ENCODE data around the gene AJM1.

Gene AJM1

GRCh38 chr9:136845465-136846260 lies 3.4 kb downstream of the AJM1 start:
- DNase-seq, result no peak

- no peak for DNase-seq
These were observed 4.3 kb downstream of the AJM1 start for GRCh38 chr9:136846376-136847087.

- no peak for DNase-seq
These were observed 5.0 kb downstream of the AJM1 start for GRCh38 chr9:136847088-136847825.

GRCh38 chr9:136847826-136848392 lies 5.6 kb downstream of the AJM1 start:
- peak; percentile 17 for DNase-seq

- no peak for DNase-seq
These were observed 6.2 kb downstream of the AJM1 start for GRCh38 chr9:136848393-136849037.

GRCh38 chr9:136849038-136849959 lies 7.0 kb downstream of the AJM1 start, which contains the start of gene PHPT1:
Gene PHPT1, plus strand, starts transcription at chr9:136849409. Its CDS starts 22 bp downstream, at chr9:136849431.
- DNase-seq, result peak; percentile 98

GRCh38 chr9:136849960-136850865 lies 7.9 kb downstream of the AJM1 start:
- DNase-seq, result no peak

- DNase-seq, result no peak
These were observed 8.8 kb downstream of the AJM1 start for GRCh38 chr9:136850866-136851775.

GRCh38 chr9:136851941-136852663 lies 9.8 kb downstream of the AJM1 start, which contains the start of gene MAMDC4:
Gene MAMDC4, plus strand, starts transcription at chr9:136852346. Its CDS starts 71 bp downstream, at chr9:136852417.
- no peak for DNase-seq

- no peak for DNase-seq
These were observed 10.7 kb downstream of the AJM1 start for GRCh38 chr9:136852664-136853595.

- no peak for DNase-seq
These were observed 11.4 kb downstream of the AJM1 start for GRCh38 chr9:136853596-136854112.

GRCh38 chr9:136854113-136854841 lies 12.0 kb downstream of the AJM1 start:
- no peak for DNase-seq

GRCh38 chr9:136854842-136855460 lies 12.7 kb downstream of the AJM1 start:
- no peak for DNase-seq

- DNase-seq, result no peak
These were observed 13.3 kb downstream of the AJM1 start for GRCh38 chr9:136855461-136856078.

- no peak for DNase-seq
These were observed 13.8 kb downstream of the AJM1 start for GRCh38 chr9:136856079-136856476.

Data from DMS79 (cell line).